ENCODE measurements around the gene GNAQ. TPM values are rescaled to one million over a fixed set of nuclear protein-coding genes. Genes with fewer than 3 reads are reported as not detected.

GNAQ gene
- total and polyA plus RNA-seq, 2 of the 13 experiments (the other 11 are each of a cell fraction or from before 2014, with no cell fraction given), result 16.5 to 17.7 TPM

DNA sequence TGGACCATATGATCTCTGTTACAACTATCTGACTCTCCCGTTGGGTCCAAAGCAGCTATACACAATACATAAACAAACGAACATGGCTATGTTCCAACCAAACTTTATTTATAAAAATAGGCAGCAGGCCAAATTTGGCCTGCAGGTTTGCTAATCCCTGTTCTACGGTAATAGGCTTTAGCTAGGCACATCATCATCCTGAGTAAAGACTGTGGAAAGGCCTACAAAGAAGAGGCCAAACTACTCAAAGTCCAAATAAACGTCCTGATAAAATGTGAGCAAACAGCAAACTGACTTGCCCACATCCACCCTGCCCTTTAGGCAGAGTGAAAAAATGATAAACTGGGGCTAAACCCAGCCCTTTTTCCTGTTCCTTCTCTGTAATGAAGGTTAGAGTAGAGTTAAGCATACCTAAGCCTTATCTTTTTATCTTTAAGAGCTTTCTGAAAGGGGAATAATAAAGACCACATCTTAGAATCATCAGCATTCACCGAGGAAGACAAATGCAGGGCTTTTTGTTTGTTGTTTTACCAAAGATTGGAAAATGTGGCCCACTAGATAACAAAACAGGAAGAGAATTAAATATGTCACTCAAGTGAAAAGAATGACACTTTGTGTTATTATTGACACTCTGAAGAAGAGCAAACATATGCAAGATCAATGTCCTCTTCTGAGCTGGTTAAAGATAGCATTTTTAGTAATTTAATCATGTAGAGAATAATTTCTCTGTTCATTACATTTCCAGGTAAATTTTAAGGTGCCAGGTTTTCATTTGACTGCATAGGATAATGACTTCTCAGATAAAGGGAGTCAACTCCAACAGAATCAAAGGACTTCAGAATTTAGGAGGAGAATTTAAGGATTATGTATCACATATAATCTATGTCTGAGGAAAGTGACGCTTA is 223.5 kb downstream of the GNAQ start (continued):
- TF ChIP-seq, protein P1, sequence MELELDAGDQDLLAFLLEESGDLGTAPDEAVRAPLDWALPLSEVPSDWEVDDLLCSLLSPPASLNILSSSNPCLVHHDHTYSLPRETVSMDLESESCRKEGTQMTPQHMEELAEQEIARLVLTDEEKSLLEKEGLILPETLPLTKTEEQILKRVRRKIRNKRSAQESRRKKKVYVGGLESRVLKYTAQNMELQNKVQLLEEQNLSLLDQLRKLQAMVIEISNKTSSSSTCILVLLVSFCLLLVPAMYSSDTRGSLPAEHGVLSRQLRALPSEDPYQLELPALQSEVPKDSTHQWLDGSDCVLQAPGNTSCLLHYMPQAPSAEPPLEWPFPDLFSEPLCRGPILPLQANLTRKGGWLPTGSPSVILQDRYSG (CRISPR knock-in tag; IDR thresholded peaks at IDR 0.05), result no peak
- TF ChIP-seq TAF1 (CRISPR knock-in tag; IDR thresholded peaks at IDR 0.05) (no peak), MIER2 (CRISPR knock-in tag; IDR thresholded peaks at IDR 0.05) (no peak), ZNF577 (CRISPR knock-in tag; IDR thresholded peaks at IDR 0.05; ENCODE audit: borderline replicate concordance, low read depth) (no peak), MAFG (CRISPR knock-in tag; IDR thresholded peaks at IDR 0.05) (no peak), RORA (CRISPR knock-in tag; IDR thresholded peaks at IDR 0.05) (no peak), HMGXB3 (CRISPR knock-in tag; IDR thresholded peaks at IDR 0.05; ENCODE audit: borderline replicate concordance) (no peak; the same call in 1 of the 2 replicates), ZNF274 (CRISPR knock-in tag; IDR thresholded peaks at IDR 0.05) (no peak), TBP (CRISPR knock-in tag; IDR thresholded peaks at IDR 0.05) (no peak), TFAP4 (IDR thresholded peaks at IDR 0.05; ENCODE audit: borderline replicate concordance, low read depth) (no peak), ZFP1 (CRISPR knock-in tag; IDR thresholded peaks at IDR 0.05) (no peak), TCF7L2 (IDR thresholded peaks at IDR 0.05; ENCODE audit: low read depth, low read length) (no peak), FOXO4 (CRISPR knock-in tag; conservative IDR thresholded peaks at IDR 0.05) (no peak)
- TF ChIP-seq, protein P2, sequence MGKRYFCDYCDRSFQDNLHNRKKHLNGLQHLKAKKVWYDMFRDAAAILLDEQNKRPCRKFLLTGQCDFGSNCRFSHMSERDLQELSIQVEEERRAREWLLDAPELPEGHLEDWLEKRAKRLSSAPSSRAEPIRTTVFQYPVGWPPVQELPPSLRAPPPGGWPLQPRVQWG (CRISPR knock-in tag; IDR thresholded peaks at IDR 0.05; ENCODE audit: borderline replicate concordance, low read depth), result no peak
- TF ChIP-seq, protein P3, sequence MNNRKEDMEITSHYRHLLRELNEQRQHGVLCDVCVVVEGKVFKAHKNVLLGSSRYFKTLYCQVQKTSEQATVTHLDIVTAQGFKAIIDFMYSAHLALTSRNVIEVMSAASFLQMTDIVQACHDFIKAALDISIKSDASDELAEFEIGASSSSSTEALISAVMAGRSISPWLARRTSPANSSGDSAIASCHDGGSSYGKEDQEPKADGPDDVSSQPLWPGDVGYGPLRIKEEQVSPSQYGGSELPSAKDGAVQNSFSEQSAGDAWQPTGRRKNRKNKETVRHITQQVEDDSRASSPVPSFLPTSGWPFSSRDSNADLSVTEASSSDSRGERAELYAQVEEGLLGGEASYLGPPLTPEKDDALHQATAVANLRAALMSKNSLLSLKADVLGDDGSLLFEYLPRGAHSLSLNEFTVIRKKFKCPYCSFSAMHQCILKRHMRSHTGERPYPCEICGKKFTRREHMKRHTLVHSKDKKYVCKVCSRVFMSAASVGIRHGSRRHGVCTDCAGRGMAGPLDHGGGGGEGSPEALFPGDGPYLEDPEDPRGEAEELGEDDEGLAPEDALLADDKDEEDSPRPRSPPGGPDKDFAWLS (CRISPR knock-in tag; IDR thresholded peaks at IDR 0.05; ENCODE audit: borderline replicate concordance), result no peak
- TF ChIP-seq, protein P4, sequence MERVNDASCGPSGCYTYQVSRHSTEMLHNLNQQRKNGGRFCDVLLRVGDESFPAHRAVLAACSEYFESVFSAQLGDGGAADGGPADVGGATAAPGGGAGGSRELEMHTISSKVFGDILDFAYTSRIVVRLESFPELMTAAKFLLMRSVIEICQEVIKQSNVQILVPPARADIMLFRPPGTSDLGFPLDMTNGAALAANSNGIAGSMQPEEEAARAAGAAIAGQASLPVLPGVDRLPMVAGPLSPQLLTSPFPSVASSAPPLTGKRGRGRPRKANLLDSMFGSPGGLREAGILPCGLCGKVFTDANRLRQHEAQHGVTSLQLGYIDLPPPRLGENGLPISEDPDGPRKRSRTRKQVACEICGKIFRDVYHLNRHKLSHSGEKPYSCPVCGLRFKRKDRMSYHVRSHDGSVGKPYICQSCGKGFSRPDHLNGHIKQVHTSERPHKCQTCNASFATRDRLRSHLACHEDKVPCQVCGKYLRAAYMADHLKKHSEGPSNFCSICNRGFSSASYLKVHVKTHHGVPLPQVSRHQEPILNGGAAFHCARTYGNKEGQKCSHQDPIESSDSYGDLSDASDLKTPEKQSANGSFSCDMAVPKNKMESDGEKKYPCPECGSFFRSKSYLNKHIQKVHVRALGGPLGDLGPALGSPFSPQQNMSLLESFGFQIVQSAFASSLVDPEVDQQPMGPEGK (CRISPR knock-in tag; IDR thresholded peaks at IDR 0.05), result no peak

Data from HepG2 (cell line).